ENCODE data around the gene ATP4B.

Gene ATP4B

DNA sequence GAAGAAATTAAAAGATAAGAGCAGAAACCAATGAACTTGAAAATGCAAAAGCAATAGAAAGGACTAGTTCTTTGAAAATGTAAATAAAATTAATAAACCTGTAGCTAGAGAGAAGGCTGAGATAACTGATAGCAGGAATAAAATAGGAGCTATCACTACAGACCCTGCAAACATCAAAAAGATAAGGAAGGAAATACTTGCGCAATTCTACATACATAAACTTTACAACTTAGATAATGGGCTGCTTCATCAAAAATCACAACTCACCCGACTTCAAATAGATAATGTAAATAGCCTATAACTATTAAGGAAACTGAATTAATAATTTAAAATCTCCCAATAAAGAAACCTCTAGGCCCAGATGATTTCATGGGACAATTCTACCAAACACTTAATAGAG is 3.5 kb upstream of the ATP4B start:
- no peak for TF ChIP-seq SPI1 (IDR thresholded peaks at IDR 0.05; ENCODE audit: borderline replicate concordance, low read depth)
- no peak for TF ChIP-seq GABPA (IDR thresholded peaks at IDR 0.05; ENCODE audit: low read depth)
- TF ChIP-seq POLR2AphosphoS5 (IDR thresholded peaks at IDR 0.05; ENCODE audit: low read depth) = no peak
- TF ChIP-seq, protein P1, sequence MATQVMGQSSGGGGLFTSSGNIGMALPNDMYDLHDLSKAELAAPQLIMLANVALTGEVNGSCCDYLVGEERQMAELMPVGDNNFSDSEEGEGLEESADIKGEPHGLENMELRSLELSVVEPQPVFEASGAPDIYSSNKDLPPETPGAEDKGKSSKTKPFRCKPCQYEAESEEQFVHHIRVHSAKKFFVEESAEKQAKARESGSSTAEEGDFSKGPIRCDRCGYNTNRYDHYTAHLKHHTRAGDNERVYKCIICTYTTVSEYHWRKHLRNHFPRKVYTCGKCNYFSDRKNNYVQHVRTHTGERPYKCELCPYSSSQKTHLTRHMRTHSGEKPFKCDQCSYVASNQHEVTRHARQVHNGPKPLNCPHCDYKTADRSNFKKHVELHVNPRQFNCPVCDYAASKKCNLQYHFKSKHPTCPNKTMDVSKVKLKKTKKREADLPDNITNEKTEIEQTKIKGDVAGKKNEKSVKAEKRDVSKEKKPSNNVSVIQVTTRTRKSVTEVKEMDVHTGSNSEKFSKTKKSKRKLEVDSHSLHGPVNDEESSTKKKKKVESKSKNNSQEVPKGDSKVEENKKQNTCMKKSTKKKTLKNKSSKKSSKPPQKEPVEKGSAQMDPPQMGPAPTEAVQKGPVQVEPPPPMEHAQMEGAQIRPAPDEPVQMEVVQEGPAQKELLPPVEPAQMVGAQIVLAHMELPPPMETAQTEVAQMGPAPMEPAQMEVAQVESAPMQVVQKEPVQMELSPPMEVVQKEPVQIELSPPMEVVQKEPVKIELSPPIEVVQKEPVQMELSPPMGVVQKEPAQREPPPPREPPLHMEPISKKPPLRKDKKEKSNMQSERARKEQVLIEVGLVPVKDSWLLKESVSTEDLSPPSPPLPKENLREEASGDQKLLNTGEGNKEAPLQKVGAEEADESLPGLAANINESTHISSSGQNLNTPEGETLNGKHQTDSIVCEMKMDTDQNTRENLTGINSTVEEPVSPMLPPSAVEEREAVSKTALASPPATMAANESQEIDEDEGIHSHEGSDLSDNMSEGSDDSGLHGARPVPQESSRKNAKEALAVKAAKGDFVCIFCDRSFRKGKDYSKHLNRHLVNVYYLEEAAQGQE (IDR thresholded peaks at IDR 0.05; ENCODE audit: insufficient replicate concordance, low read depth) = no peak
- TF ChIP-seq, protein P2, sequence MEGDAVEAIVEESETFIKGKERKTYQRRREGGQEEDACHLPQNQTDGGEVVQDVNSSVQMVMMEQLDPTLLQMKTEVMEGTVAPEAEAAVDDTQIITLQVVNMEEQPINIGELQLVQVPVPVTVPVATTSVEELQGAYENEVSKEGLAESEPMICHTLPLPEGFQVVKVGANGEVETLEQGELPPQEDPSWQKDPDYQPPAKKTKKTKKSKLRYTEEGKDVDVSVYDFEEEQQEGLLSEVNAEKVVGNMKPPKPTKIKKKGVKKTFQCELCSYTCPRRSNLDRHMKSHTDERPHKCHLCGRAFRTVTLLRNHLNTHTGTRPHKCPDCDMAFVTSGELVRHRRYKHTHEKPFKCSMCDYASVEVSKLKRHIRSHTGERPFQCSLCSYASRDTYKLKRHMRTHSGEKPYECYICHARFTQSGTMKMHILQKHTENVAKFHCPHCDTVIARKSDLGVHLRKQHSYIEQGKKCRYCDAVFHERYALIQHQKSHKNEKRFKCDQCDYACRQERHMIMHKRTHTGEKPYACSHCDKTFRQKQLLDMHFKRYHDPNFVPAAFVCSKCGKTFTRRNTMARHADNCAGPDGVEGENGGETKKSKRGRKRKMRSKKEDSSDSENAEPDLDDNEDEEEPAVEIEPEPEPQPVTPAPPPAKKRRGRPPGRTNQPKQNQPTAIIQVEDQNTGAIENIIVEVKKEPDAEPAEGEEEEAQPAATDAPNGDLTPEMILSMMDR (IDR thresholded peaks at IDR 0.05; ENCODE audit: insufficient read depth, low read length) = no peak
- no peak for DNase-seq (ENCODE audit: low read depth in 1 of 2, low spot score in 1 of 2)
- Histone ChIP-seq H3K27me3 (ENCODE audit: insufficient read depth, poor library complexity, severe bottlenecking) (no peaks in the 10 kb centered on the region), H3K4me3 (replicated peaks; ENCODE audit: insufficient read depth, low read length) (no peak overlapping the region), H3K27ac (replicated peaks) (no peak overlapping the region)

DNA sequence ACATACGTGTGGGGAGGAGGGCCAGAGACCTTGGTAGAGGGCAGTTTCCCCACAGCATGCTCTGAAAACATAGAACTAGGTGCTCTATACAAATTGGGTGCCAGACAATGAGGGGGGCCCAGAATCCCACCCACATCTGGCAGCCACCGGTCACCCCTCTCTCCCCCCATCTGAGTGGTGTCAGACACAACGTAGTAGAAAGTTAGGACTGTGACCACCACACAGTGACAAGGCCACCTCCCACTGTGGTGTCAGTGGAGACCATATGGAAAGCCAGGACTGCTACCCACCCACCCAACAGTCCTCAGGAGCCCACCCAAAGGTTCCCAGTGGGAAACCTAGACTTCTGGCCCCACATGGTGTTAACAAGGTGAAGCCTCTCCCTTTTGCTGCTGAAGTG is 2.1 kb upstream of the ATP4B start:
- H3K27me3 ChIP-seq (ENCODE audit: insufficient read depth, poor library complexity, severe bottlenecking) = no peaks in the 10 kb centered on the region
- TF ChIP-seq, protein P2 (IDR thresholded peaks at IDR 0.05; ENCODE audit: insufficient read depth, low read length) = no peak
- TF ChIP-seq POLR2AphosphoS5 (IDR thresholded peaks at IDR 0.05; ENCODE audit: low read depth) (no peak), GABPA (IDR thresholded peaks at IDR 0.05; ENCODE audit: low read depth) (no peak), SPI1 (IDR thresholded peaks at IDR 0.05; ENCODE audit: borderline replicate concordance, low read depth) (no peak)
- TF ChIP-seq, protein P1 (IDR thresholded peaks at IDR 0.05; ENCODE audit: insufficient replicate concordance, low read depth) = no peak
- no peak for DNase-seq (ENCODE audit: low read depth in 1 of 2, low spot score in 1 of 2)
- no peak overlapping the region for H3K27ac ChIP-seq (replicated peaks)
- no peak overlapping the region for H3K4me3 ChIP-seq (replicated peaks; ENCODE audit: insufficient read depth, low read length)

DNA sequence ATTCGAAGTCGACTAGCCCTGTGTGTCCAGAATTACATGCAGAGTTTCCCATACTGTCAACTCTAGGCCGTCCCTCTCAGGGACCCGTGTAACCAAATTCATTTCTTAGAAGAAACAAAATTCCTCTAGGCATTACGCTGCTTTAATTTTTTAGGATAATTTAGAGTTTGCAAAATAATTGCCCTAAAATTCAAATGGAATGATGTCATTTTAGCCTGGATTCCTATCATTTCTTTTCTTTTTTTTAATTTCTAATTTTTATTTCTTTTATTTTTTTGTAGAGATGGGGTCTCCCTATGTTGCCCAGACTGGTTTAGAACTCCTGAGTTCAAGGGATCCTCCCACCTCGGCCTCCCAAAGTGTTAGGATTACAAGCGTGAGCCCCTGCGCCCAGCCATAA is 1.3 kb upstream of the ATP4B start:
- DNase-seq (ENCODE audit: low read depth in 1 of 2, low spot score in 1 of 2) = no peak
- Histone ChIP-seq H3K4me3 (replicated peaks; ENCODE audit: insufficient read depth, low read length) (no peak overlapping the region), H3K27me3 (ENCODE audit: insufficient read depth, poor library complexity, severe bottlenecking) (no peaks in the 10 kb centered on the region), H3K27ac (replicated peaks) (no peak overlapping the region)
- TF ChIP-seq SPI1 (IDR thresholded peaks at IDR 0.05; ENCODE audit: borderline replicate concordance, low read depth) (no peak), GABPA (IDR thresholded peaks at IDR 0.05; ENCODE audit: low read depth) (no peak), POLR2AphosphoS5 (IDR thresholded peaks at IDR 0.05; ENCODE audit: low read depth) (no peak)
- TF ChIP-seq, protein P1 (IDR thresholded peaks at IDR 0.05; ENCODE audit: insufficient replicate concordance, low read depth) = no peak
- TF ChIP-seq, protein P2 (IDR thresholded peaks at IDR 0.05; ENCODE audit: insufficient read depth, low read length) = no peak

All from HL-60 (cell line).